ENCODE results near the gene MYCN.
"Not testable (repeated sequence)": the region's sequence is repeated elsewhere in the genome, so short reads cannot be mapped to it uniquely, and the experiment has no call there.

Gene MYCN

GRCh38 chr2:15908371-15908770 is 32.0 kb upstream of the MYCN start:
- H3K4me3 ChIP-seq (replicated peaks in 1 of 2; ENCODE audit: low read depth in 2 of 2, low read length in 2 of 2), result no peak overlapping the region
- no peak for DNase-seq (ENCODE audit: low read depth in 2 of 2)
- no peak for TF ChIP-seq CTCF (IDR thresholded peaks at IDR 0.05; ENCODE audit: low read depth, low read length)

DNA sequence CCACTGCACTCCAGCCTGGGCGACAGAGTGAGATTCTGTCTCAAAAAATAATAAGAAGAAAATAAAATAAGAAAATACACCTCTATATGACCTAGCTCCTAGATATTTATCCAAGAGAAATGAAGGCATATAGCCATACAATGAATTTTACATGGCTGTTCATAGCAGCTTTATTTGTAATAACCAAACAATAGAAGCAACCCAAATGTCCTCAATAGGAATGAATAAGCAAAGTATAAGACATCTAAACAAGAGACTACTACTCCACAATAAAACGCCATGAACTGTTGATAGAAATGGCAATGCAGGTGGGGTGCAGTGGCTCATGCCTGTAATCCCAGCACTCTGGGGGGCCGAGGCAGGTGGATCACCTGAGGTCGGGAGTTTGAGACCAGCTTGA is 31.2 kb upstream of the MYCN start:
- TF ChIP-seq CTCF (IDR thresholded peaks at IDR 0.05; ENCODE audit: low read depth, low read length), result no peak
- no peak overlapping the region for H3K4me3 ChIP-seq (replicated peaks in 1 of 2; ENCODE audit: low read depth in 2 of 2, low read length in 2 of 2)
- no peak for DNase-seq (ENCODE audit: low read depth in 2 of 2)

DNA sequence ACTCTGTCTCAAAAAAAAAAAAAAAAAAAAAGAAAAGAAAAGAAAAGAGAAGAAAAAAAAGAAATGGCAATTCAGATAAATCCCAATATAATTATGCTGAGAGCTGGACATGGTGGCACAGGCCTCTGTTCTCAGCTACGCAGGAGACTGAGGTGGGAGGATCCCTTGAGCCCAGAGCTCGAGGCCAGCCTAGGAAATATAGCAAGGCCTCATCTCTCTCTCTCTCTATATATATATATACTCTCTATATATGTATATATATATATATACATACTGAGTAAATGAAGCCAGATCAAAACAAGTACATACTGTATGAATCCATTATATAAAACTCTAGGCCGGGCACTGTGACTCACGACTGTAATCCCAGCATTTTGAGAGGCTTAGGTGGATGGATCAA is 30.6 kb upstream of the MYCN start:
- no peak for TF ChIP-seq CTCF (IDR thresholded peaks at IDR 0.05; ENCODE audit: low read depth, low read length)

GRCh38 chr2:15911270-15911669 is 29.1 kb upstream of the MYCN start:
- H3K4me3 ChIP-seq (replicated peaks in 1 of 2; ENCODE audit: low read depth in 2 of 2, low read length in 2 of 2); DNase-seq (ENCODE audit: low read depth in 2 of 2): not testable (repeated sequence)

More for the DNA sequence above, 30.6 kb upstream of the MYCN start:
- no peak for DNase-seq (ENCODE audit: low read depth in 2 of 2)
- H3K4me3 ChIP-seq (replicated peaks in 1 of 2; ENCODE audit: low read depth in 2 of 2, low read length in 2 of 2), result no peak overlapping the region

DNA sequence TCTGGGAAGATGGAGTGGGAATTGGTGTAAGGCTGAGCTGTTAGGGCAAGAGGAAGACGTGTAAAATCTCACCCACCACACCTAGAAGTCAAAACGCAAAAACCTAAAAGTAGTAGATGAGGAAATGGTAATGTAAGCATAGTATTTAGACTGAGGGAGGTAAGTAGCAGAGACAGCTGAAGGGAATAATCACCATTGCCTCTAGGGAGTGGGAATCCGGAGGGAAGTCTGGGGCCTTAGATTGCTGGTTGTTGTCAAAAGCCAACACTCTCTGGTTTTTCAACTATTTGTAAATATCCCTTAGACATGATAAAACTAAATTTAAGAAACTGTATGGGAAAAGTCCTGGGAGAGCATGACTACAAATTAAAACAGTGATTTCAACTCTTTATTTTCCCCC is 28.7 kb upstream of the MYCN start:
- no peak overlapping the region for H3K4me3 ChIP-seq (replicated peaks in 1 of 2; ENCODE audit: low read depth in 2 of 2, low read length in 2 of 2)
- TF ChIP-seq CTCF (IDR thresholded peaks at IDR 0.05; ENCODE audit: low read depth, low read length), result no peak
- no peak for DNase-seq (ENCODE audit: low read depth in 2 of 2)

- H3K4me3 ChIP-seq (replicated peaks in 1 of 2; ENCODE audit: low read depth in 2 of 2, low read length in 2 of 2), result no peak overlapping the region
- TF ChIP-seq CTCF (IDR thresholded peaks at IDR 0.05; ENCODE audit: low read depth, low read length), result no peak
- DNase-seq (ENCODE audit: low read depth in 2 of 2), result peak; percentile 59 to 77
Measured at GRCh38 chr2:15912203-15912602, 28.1 kb upstream of the MYCN start.

DNA sequence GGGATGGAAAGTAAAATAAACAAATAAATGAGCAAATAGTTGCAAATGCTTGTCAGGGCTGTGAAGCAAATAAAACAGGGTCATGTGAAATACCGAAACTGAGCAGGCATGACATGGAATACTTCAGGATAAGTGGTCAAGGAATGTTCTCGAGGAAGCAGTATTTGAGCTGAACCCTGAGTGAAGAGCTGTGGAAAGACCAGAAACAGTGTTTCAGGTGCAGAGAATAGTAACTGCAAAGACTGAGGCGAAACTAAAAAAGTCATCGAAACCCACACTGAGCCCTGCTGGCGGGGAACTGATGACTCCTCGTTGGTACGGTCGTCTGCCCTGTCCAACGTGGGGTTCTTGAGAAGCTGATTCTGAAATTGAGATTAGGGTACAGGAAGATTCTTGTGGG is 27.2 kb upstream of the MYCN start:
- no peak for TF ChIP-seq CTCF (IDR thresholded peaks at IDR 0.05; ENCODE audit: low read depth, low read length)

More for the DNA sequence above, 27.2 kb upstream of the MYCN start:
- H3K4me3 ChIP-seq (replicated peaks in 1 of 2; ENCODE audit: low read depth in 2 of 2, low read length in 2 of 2), result no peak overlapping the region
- no peak for DNase-seq (ENCODE audit: low read depth in 2 of 2)

All from cardiac fibroblast (primary cell).